GM08714 (cell line): ENCODE data around the gene FBLN1.
"Not testable (repeated sequence)": the region's sequence is repeated elsewhere in the genome, so short reads cannot be mapped to it uniquely, and the experiment has no call there.

ENCODE experiments used
- H3K4me3 ChIP-seq: fragments of 200-500 bp; sonication (Bioruptor generic); 2 replicates; pipeline ENCODE4 v1.5.1; 2014; ENCODE audit warnings: mild to moderate bottlenecking, low read length, inconsistent platforms
- ZNF274 ChIP-seq: IDR thresholded peaks from 2 replicates; pipeline ENCODE4 v1.6.1; 2012; ENCODE audit warnings: mild to moderate bottlenecking, low read depth, low read length

The FBLN1 gene

GRCh38 chr22:45537734-45538181 lies 35.1 kb downstream of the FBLN1 start:
- TF ChIP-seq ZNF274: no peak
- H3K4me3 ChIP-seq: no peak overlapping the region

GRCh38 chr22:45538281-45538680 lies 35.6 kb downstream of the FBLN1 start:
- no peak overlapping the region for H3K4me3 ChIP-seq
- TF ChIP-seq ZNF274: no peak

GRCh38 chr22:45540122-45540521 lies 37.4 kb downstream of the FBLN1 start:
- no peak overlapping the region for H3K4me3 ChIP-seq
- TF ChIP-seq ZNF274: no peak

GRCh38 chr22:45541382-45541979 lies 38.8 kb downstream of the FBLN1 start:
- H3K4me3 ChIP-seq: no peak overlapping the region
- TF ChIP-seq ZNF274: no peak

GRCh38 chr22:45542001-45542520 lies 39.4 kb downstream of the FBLN1 start:
- no peak overlapping the region for H3K4me3 ChIP-seq
- no peak for TF ChIP-seq ZNF274

GRCh38 chr22:45542736-45543135 lies 40.1 kb downstream of the FBLN1 start:
- not testable (repeated sequence) for H3K4me3 ChIP-seq

- TF ChIP-seq ZNF274: no peak
- H3K4me3 ChIP-seq: no peak overlapping the region
These were observed 40.6 kb downstream of the FBLN1 start for GRCh38 chr22:45543243-45543642.

GRCh38 chr22:45544588-45545170 lies 42.0 kb downstream of the FBLN1 start:
- no peak for TF ChIP-seq ZNF274
- no peak overlapping the region for H3K4me3 ChIP-seq

- H3K4me3 ChIP-seq: no peak overlapping the region
- TF ChIP-seq ZNF274: no peak
These were observed 43.8 kb downstream of the FBLN1 start for GRCh38 chr22:45546333-45547015.

- TF ChIP-seq ZNF274: no peak
- H3K4me3 ChIP-seq: no peak overlapping the region
These were observed 44.3 kb downstream of the FBLN1 start for GRCh38 chr22:45547016-45547345.

GRCh38 chr22:45547731-45548130 lies 45.0 kb downstream of the FBLN1 start:
- TF ChIP-seq ZNF274: no peak
- no peak overlapping the region for H3K4me3 ChIP-seq

GRCh38 chr22:45548247-45548840 lies 45.7 kb downstream of the FBLN1 start:
- H3K4me3 ChIP-seq: no peak overlapping the region
- TF ChIP-seq ZNF274: no peak

GRCh38 chr22:45548991-45549761 lies 46.5 kb downstream of the FBLN1 start:
- TF ChIP-seq ZNF274: no peak

GRCh38 chr22:45549762-45550378 lies 47.2 kb downstream of the FBLN1 start:
- H3K4me3 ChIP-seq: no peak overlapping the region
- TF ChIP-seq ZNF274: no peak

More at GRCh38 chr22:45548991-45549761, 46.5 kb downstream of the FBLN1 start:
- no peak overlapping the region for H3K4me3 ChIP-seq
